Measurements from ENCODE around the gene OR4K14.

- TF ChIP-seq CTCF (IDR thresholded peaks at IDR 0.05): no peak
- TF ChIP-seq POLR2A (IDR thresholded peaks at IDR 0.05): no peak
These were observed 16.3 kb upstream of the OR4K14 start for GRCh38 chr14:20035449-20035848.
